ENCODE data around the gene HBB.

Gene HBB

DNA sequence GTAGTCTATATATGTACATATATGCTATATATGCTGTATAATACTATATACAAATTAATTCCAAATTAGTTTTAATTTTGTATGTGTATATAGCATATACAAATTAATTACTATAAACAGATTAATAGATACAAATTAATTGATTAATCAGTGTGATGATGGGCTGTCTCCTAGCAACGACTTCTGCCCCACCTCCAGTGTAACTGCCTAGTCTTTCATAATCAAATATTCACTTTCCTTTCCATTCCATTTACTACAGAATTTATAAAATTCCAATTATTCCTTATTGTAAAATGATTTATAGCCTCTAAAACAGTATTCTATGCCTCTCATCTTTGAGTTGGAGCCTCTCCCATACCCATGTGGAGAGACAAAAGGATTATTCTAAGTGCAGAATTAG is 6.4 kb upstream of the HBB start:
- Histone ChIP-seq H3K4me2 (ENCODE audit: low read length) (no peak overlapping the region), H3K4me3 (ENCODE audit: low read depth, low read length) (no peak overlapping the region), H3K27me3 (ENCODE audit: insufficient read depth, low read length) (no peaks in the 10 kb centered on the region), H3K18ac (ENCODE audit: low read length) (no peak overlapping the region), H3K23ac (ENCODE audit: low read length) (no peak overlapping the region), H3K9me3 (ENCODE audit: insufficient read depth, low read depth, low read length) (peaks cover 1% of the 10 kb centered on the region), H4K91ac (ENCODE audit: low read depth, low read length) (no peak overlapping the region), H2AK5ac (ENCODE audit: low read length) (no peak overlapping the region), H3K79me1 (ENCODE audit: low read length) (no peaks in the 10 kb centered on the region), H3K14ac (ENCODE audit: low read length) (no peak overlapping the region), H4K12ac (ENCODE audit: low read depth, low read length) (no peak overlapping the region), H3K36me3 (ENCODE audit: control insufficient read depth in 1 of 2, insufficient read depth in 2 of 2, low read length in 2 of 2) (peaks cover 0 to 1% of the 10 kb centered on the region in 2 experiments), H2BK5ac (ENCODE audit: low read depth, low read length, poor library complexity) (no peak overlapping the region), H3K4me1 (ENCODE audit: control insufficient read depth in 1 of 2, insufficient read depth in 2 of 2, low read length in 2 of 2) (no peaks in the 10 kb centered on the region), H3K9ac (ENCODE audit: low read length) (no peak overlapping the region), H3K27ac (ENCODE audit: low read depth, low read length) (no peak overlapping the region), H2BK120ac (ENCODE audit: insufficient read depth, low read length, poor library complexity) (no peak overlapping the region), H3K4ac (ENCODE audit: low read depth, low read length) (no peak overlapping the region), H2AFZ (ENCODE audit: insufficient read depth, low read length, poor library complexity) (no peak overlapping the region), H2BK12ac (ENCODE audit: low read length) (no peak overlapping the region), H4K8ac (ENCODE audit: low read depth, low read length) (no peak overlapping the region), H3K79me2 (ENCODE audit: control insufficient read depth, insufficient read depth, low read length, poor library complexity) (no peaks in the 10 kb centered on the region)
- no peak for DNase-seq
- no CpG with 5 or more reads among the region's 1 CpG for WGBS (ENCODE audit: extremely low coverage, insufficient coverage, insufficient read length)

- no peak overlapping the region for H3K4me3 ChIP-seq (ENCODE audit: low read depth, low read length)
- H2BK120ac ChIP-seq (ENCODE audit: insufficient read depth, low read length, poor library complexity) = no peak overlapping the region
- no peaks in the 10 kb centered on the region for H3K27me3 ChIP-seq (ENCODE audit: insufficient read depth, low read length)
- DNase-seq = no peak
- H3K14ac ChIP-seq (ENCODE audit: low read length) = no peak overlapping the region
- H3K23ac ChIP-seq (ENCODE audit: low read length) = no peak overlapping the region
- no CpG with 5 or more reads among the region's 2 CpGs for WGBS (ENCODE audit: extremely low coverage, insufficient coverage, insufficient read length)
- H4K12ac ChIP-seq (ENCODE audit: low read depth, low read length) = no peak overlapping the region
- H2BK12ac ChIP-seq (ENCODE audit: low read length) = no peak overlapping the region
- no peaks in the 10 kb centered on the region for H3K79me1 ChIP-seq (ENCODE audit: low read length)
- H3K36me3 ChIP-seq (ENCODE audit: control insufficient read depth in 1 of 2, insufficient read depth in 2 of 2, low read length in 2 of 2) = peaks cover 0 to 1% of the 10 kb centered on the region in 2 experiments
- H3K4me2 ChIP-seq (ENCODE audit: low read length) = no peak overlapping the region
- H2AK5ac ChIP-seq (ENCODE audit: low read length) = no peak overlapping the region
- no peak overlapping the region for H4K91ac ChIP-seq (ENCODE audit: low read depth, low read length)
- H3K4me1 ChIP-seq (ENCODE audit: control insufficient read depth in 1 of 2, insufficient read depth in 2 of 2, low read length in 2 of 2) = no peaks in the 10 kb centered on the region
- no peak overlapping the region for H2BK5ac ChIP-seq (ENCODE audit: low read depth, low read length, poor library complexity)
- no peaks in the 10 kb centered on the region for H3K79me2 ChIP-seq (ENCODE audit: control insufficient read depth, insufficient read depth, low read length, poor library complexity)
- no peak overlapping the region for H2AFZ ChIP-seq (ENCODE audit: insufficient read depth, low read length, poor library complexity)
- no peak overlapping the region for H3K4ac ChIP-seq (ENCODE audit: low read depth, low read length)
- no peak overlapping the region for H3K27ac ChIP-seq (ENCODE audit: low read depth, low read length)
- H3K9me3 ChIP-seq (ENCODE audit: insufficient read depth, low read depth, low read length) = peaks cover 1% of the 10 kb centered on the region
- H3K9ac ChIP-seq (ENCODE audit: low read length) = no peak overlapping the region
- no peak overlapping the region for H3K18ac ChIP-seq (ENCODE audit: low read length)
- H4K8ac ChIP-seq (ENCODE audit: low read depth, low read length) = no peak overlapping the region
Measured at GRCh38 chr11:5232821-5233220, 6.0 kb upstream of the HBB start.

DNA sequence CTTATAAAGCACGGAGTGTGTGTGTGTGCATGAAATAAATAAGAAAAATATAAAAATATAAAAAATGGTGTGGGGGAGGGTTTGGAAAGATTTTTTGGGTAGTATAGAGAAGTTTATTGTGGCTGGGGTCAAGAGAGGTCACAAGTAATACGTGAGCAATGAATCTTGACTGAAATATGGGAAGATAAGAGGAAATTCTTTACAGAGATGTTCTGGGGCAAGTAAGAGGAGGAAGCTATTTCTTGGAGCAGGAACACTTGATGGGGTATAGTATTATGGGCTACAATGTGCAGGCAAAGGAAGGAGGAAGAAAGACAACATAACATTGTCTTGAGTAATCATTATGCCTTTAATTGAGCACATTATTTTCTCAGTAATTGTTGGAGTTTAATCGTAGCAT is 5.3 kb upstream of the HBB start:
- no peaks in the 10 kb centered on the region for H3K4me1 ChIP-seq (ENCODE audit: control insufficient read depth in 1 of 2, insufficient read depth in 2 of 2, low read length in 2 of 2)
- no peaks in the 10 kb centered on the region for H3K27me3 ChIP-seq (ENCODE audit: insufficient read depth, low read length)
- H2BK120ac ChIP-seq (ENCODE audit: insufficient read depth, low read length, poor library complexity) = no peak overlapping the region
- H3K9ac ChIP-seq (ENCODE audit: low read length) = no peak overlapping the region
- H3K9me3 ChIP-seq (ENCODE audit: insufficient read depth, low read depth, low read length) = peaks cover 1% of the 10 kb centered on the region
- peaks cover 0 to 1% of the 10 kb centered on the region in 2 experiments for H3K36me3 ChIP-seq (ENCODE audit: control insufficient read depth in 1 of 2, insufficient read depth in 2 of 2, low read length in 2 of 2)
- H2AK5ac ChIP-seq (ENCODE audit: low read length) = no peak overlapping the region
- H4K91ac ChIP-seq (ENCODE audit: low read depth, low read length) = no peak overlapping the region
- H2BK5ac ChIP-seq (ENCODE audit: low read depth, low read length, poor library complexity) = no peak overlapping the region
- H4K8ac ChIP-seq (ENCODE audit: low read depth, low read length) = no peak overlapping the region
- no peak overlapping the region for H3K23ac ChIP-seq (ENCODE audit: low read length)
- H3K4me3 ChIP-seq (ENCODE audit: low read depth, low read length) = no peak overlapping the region
- no peak overlapping the region for H3K27ac ChIP-seq (ENCODE audit: low read depth, low read length)
- no peak overlapping the region for H3K18ac ChIP-seq (ENCODE audit: low read length)
- no peak overlapping the region for H3K14ac ChIP-seq (ENCODE audit: low read length)
- no peaks in the 10 kb centered on the region for H3K79me1 ChIP-seq (ENCODE audit: low read length)
- H4K12ac ChIP-seq (ENCODE audit: low read depth, low read length) = no peak overlapping the region
- no peak overlapping the region for H3K4me2 ChIP-seq (ENCODE audit: low read length)
- no peaks in the 10 kb centered on the region for H3K79me2 ChIP-seq (ENCODE audit: control insufficient read depth, insufficient read depth, low read length, poor library complexity)
- no peak overlapping the region for H3K4ac ChIP-seq (ENCODE audit: low read depth, low read length)
- DNase-seq = no peak
- H2BK12ac ChIP-seq (ENCODE audit: low read length) = no peak overlapping the region
- 100% methylated on average over 2 of the region's 3 CpGs for whole genome bisulfite sequencing (ENCODE audit: extremely low coverage, insufficient coverage, insufficient read length)
- H2AFZ ChIP-seq (ENCODE audit: insufficient read depth, low read length, poor library complexity) = no peak overlapping the region

- H3K27me3 ChIP-seq (ENCODE audit: insufficient read depth, low read length) = no peaks in the 10 kb centered on the region
- no peak overlapping the region for H3K4me3 ChIP-seq (ENCODE audit: low read depth, low read length)
- no peaks in the 10 kb centered on the region for H3K79me1 ChIP-seq (ENCODE audit: low read length)
- no peak overlapping the region for H4K12ac ChIP-seq (ENCODE audit: low read depth, low read length)
- no peak overlapping the region for H3K9ac ChIP-seq (ENCODE audit: low read length)
- H2BK12ac ChIP-seq (ENCODE audit: low read length) = no peak overlapping the region
- H3K4ac ChIP-seq (ENCODE audit: low read depth, low read length) = no peak overlapping the region
- no peak overlapping the region for H4K91ac ChIP-seq (ENCODE audit: low read depth, low read length)
- no peak overlapping the region for H2AFZ ChIP-seq (ENCODE audit: insufficient read depth, low read length, poor library complexity)
- no peak overlapping the region for H3K14ac ChIP-seq (ENCODE audit: low read length)
- H3K4me1 ChIP-seq (ENCODE audit: control insufficient read depth in 1 of 2, insufficient read depth in 2 of 2, low read length in 2 of 2) = no peaks in the 10 kb centered on the region
- WGBS (ENCODE audit: extremely low coverage, insufficient coverage, insufficient read length) = no CpG with 5 or more reads among the region's 2 CpGs
- no peak overlapping the region for H3K27ac ChIP-seq (ENCODE audit: low read depth, low read length)
- H3K9me3 ChIP-seq (ENCODE audit: insufficient read depth, low read depth, low read length) = peaks cover 1% of the 10 kb centered on the region
- DNase-seq = no peak
- no peaks in the 10 kb centered on the region for H3K79me2 ChIP-seq (ENCODE audit: control insufficient read depth, insufficient read depth, low read length, poor library complexity)
- H3K4me2 ChIP-seq (ENCODE audit: low read length) = no peak overlapping the region
- no peak overlapping the region for H2BK120ac ChIP-seq (ENCODE audit: insufficient read depth, low read length, poor library complexity)
- no peak overlapping the region for H2AK5ac ChIP-seq (ENCODE audit: low read length)
- peaks cover 0 to 1% of the 10 kb centered on the region in 2 experiments for H3K36me3 ChIP-seq (ENCODE audit: control insufficient read depth in 1 of 2, insufficient read depth in 2 of 2, low read length in 2 of 2)
- H3K23ac ChIP-seq (ENCODE audit: low read length) = no peak overlapping the region
- H4K8ac ChIP-seq (ENCODE audit: low read depth, low read length) = no peak overlapping the region
- H3K18ac ChIP-seq (ENCODE audit: low read length) = no peak overlapping the region
- no peak overlapping the region for H2BK5ac ChIP-seq (ENCODE audit: low read depth, low read length, poor library complexity)
Measured at GRCh38 chr11:5231111-5231510, 4.2 kb upstream of the HBB start.

Measured in trophoblast cell (in vitro differentiated cells and primary cell).